KOPT-K1 (cell line): Measurements from ENCODE around the gene ARHGAP29.

Source experiments
- H3K27ac ChIP-seq: fragments of 200-600 bp; sonication (generic); 2 replicates; pipeline ENCODE4 v1.5.1; 2016; ENCODE audit warnings: antibody characterized with exemption, mild to moderate bottlenecking, low read depth, low read length; ENCODE audit not compliant: poor library complexity, severe bottlenecking
- H3K36me3 ChIP-seq: fragments of 200-600 bp; sonication (generic); 2 replicates; pipeline ENCODE4 v1.5.1; 2017; ENCODE audit warnings: antibody characterized with exemption, mild to moderate bottlenecking, low read length, moderate library complexity; ENCODE audit not compliant: insufficient read depth
- H3K9me3 ChIP-seq: fragments of 200-600 bp; sonication (generic); 2 replicates; pipeline ENCODE4 v1.5.1; 2017; ENCODE audit warnings: antibody characterized with exemption, low read length, mild to moderate bottlenecking; ENCODE audit not compliant: insufficient read depth, poor library complexity, severe bottlenecking

ARHGAP29 gene

GRCh38 chr1:94143809-94144176, 93.6 kb downstream of the ARHGAP29 start:
- no peaks in the 10 kb centered on the region for H3K36me3 ChIP-seq
- no peak overlapping the region for H3K27ac ChIP-seq
- H3K9me3 ChIP-seq, result no peaks in the 10 kb centered on the region

GRCh38 chr1:94143173-94143808, 94.1 kb downstream of the ARHGAP29 start:
- H3K9me3 ChIP-seq, result no peaks in the 10 kb centered on the region
- H3K36me3 ChIP-seq, result no peaks in the 10 kb centered on the region
- H3K27ac ChIP-seq, result no peak overlapping the region

GRCh38 chr1:94142583-94142982, 94.8 kb downstream of the ARHGAP29 start:
- Histone ChIP-seq H3K27ac (no peak overlapping the region), H3K9me3 (no peaks in the 10 kb centered on the region), H3K36me3 (no peaks in the 10 kb centered on the region)

GRCh38 chr1:94142022-94142421, 95.4 kb downstream of the ARHGAP29 start:
- Histone ChIP-seq H3K9me3 (no peaks in the 10 kb centered on the region), H3K36me3 (no peaks in the 10 kb centered on the region), H3K27ac (no peak overlapping the region)

GRCh38 chr1:94132111-94132510, 105.3 kb downstream of the ARHGAP29 start:
- Histone ChIP-seq H3K36me3 (no peaks in the 10 kb centered on the region), H3K27ac (no peak overlapping the region), H3K9me3 (peaks cover 8% of the 10 kb centered on the region)

- Histone ChIP-seq H3K9me3 (peaks cover 8% of the 10 kb centered on the region), H3K27ac (no peak overlapping the region), H3K36me3 (no peaks in the 10 kb centered on the region)
Measured at GRCh38 chr1:94130851-94131595, 106.4 kb downstream of the ARHGAP29 start.

GRCh38 chr1:94126651-94127050, 110.7 kb downstream of the ARHGAP29 start:
- H3K27ac ChIP-seq, result no peak overlapping the region

GRCh38 chr1:94125551-94126514, 111.6 kb downstream of the ARHGAP29 start:
- Histone ChIP-seq H3K27ac (no peak overlapping the region), H3K9me3 (no peaks in the 10 kb centered on the region), H3K36me3 (no peaks in the 10 kb centered on the region)

More at GRCh38 chr1:94126651-94127050, 110.7 kb downstream of the ARHGAP29 start:
- Histone ChIP-seq H3K36me3 (no peaks in the 10 kb centered on the region), H3K9me3 (no peaks in the 10 kb centered on the region)

- H3K36me3 ChIP-seq, result no peaks in the 10 kb centered on the region
- no peak overlapping the region for H3K27ac ChIP-seq
- no peaks in the 10 kb centered on the region for H3K9me3 ChIP-seq
Measured at GRCh38 chr1:94124538-94124937, 112.8 kb downstream of the ARHGAP29 start.

GRCh38 chr1:94122201-94122970, 115.0 kb downstream of the ARHGAP29 start:
- H3K36me3 ChIP-seq, result no peaks in the 10 kb centered on the region
- no peaks in the 10 kb centered on the region for H3K9me3 ChIP-seq
- no peak overlapping the region for H3K27ac ChIP-seq
